Midbrain (tissue), 1 donor: ENCODE results near the gene HACD2.
A peak's percentile ranks its signal among the peaks of the same experiment; 100 is the strongest.
"Not testable (repeated sequence)": the region's sequence is repeated elsewhere in the genome, so short reads cannot be mapped to it uniquely, and the experiment has no call there.

ENCODE experiments used
- DNase-seq: peaks from one replicate; lab custom pipeline; 2025; lab: John Stamatoyannopoulos, UW

The HACD2 gene

GRCh38 chr3:123525433-123525832 is 59.4 kb downstream of the HACD2 start:
- DNase-seq: no peak

GRCh38 chr3:123524981-123525380 is 59.9 kb downstream of the HACD2 start:
- DNase-seq: no peak

- DNase-seq: no peak
Observed at GRCh38 chr3:123523023-123523412, 61.8 kb downstream of the HACD2 start.

- no peak for DNase-seq
Observed at GRCh38 chr3:123522320-123523022, 62.4 kb downstream of the HACD2 start.

GRCh38 chr3:123521179-123521969 is 63.5 kb downstream of the HACD2 start:
- DNase-seq: no peak

GRCh38 chr3:123520656-123521055 is 64.2 kb downstream of the HACD2 start:
- no peak for DNase-seq

GRCh38 chr3:123518892-123519485 is 65.9 kb downstream of the HACD2 start:
- DNase-seq: no peak

- no peak for DNase-seq
Observed at GRCh38 chr3:123511726-123512125, 73.1 kb downstream of the HACD2 start.

- DNase-seq: no peak
Observed at GRCh38 chr3:123511084-123511483, 73.8 kb downstream of the HACD2 start.

GRCh38 chr3:123508178-123508577 is 76.7 kb downstream of the HACD2 start:
- no peak for DNase-seq

- no peak for DNase-seq
Observed at GRCh38 chr3:123505820-123506219, 79.0 kb downstream of the HACD2 start.

- DNase-seq: no peak
Observed at GRCh38 chr3:123503203-123503602, 81.7 kb downstream of the HACD2 start.

- no peak for DNase-seq
Observed at GRCh38 chr3:123499322-123499721, 85.5 kb downstream of the HACD2 start.

GRCh38 chr3:123498761-123499160 is 86.1 kb downstream of the HACD2 start:
- DNase-seq: no peak

GRCh38 chr3:123493912-123494311 is 90.9 kb downstream of the HACD2 start:
- no peak for DNase-seq

- DNase-seq: no peak
Observed at GRCh38 chr3:123491966-123492587, 92.8 kb downstream of the HACD2 start.

- peak; percentile 82 for DNase-seq
Observed at GRCh38 chr3:123489400-123490004, 95.4 kb downstream of the HACD2 start.

GRCh38 chr3:123488645-123489347 is 96.1 kb downstream of the HACD2 start:
- no peak for DNase-seq

- not testable (repeated sequence) for DNase-seq
Observed at GRCh38 chr3:123487063-123487462, 97.8 kb downstream of the HACD2 start.

- no peak for DNase-seq
Observed at GRCh38 chr3:123486460-123486859, 98.4 kb downstream of the HACD2 start.

- DNase-seq: no peak
Observed at GRCh38 chr3:123485551-123485950, 99.3 kb downstream of the HACD2 start.

- no peak for DNase-seq
Observed at GRCh38 chr3:123483146-123483545, 101.7 kb downstream of the HACD2 start.
